Measurements from ENCODE around the gene PTPRM.

GRCh38 chr18:8235894-8236293, 668.8 kb downstream of the PTPRM start:
- TF ChIP-seq POLR2A (IDR thresholded peaks at IDR 0.05; ENCODE audit: low read depth, low read length) (no peak), POU2F2 (IDR thresholded peaks at IDR 0.05; ENCODE audit: low read depth, low read length) (no peak), POLR2AphosphoS5 (IDR thresholded peaks at IDR 0.05; ENCODE audit: low read depth, low read length) (no peak), SPI1 (IDR thresholded peaks at IDR 0.05; ENCODE audit: low read depth, low read length) (no peak)

Data from GM12891 (cell line).